Keratinocyte (primary cell): ENCODE results near the gene SMARCA2. TPM values are rescaled to one million over a fixed set of nuclear protein-coding genes. Genes with fewer than 3 reads are reported as not detected.

ENCODE experiments used
- DNase-seq: peaks from one replicate; pipeline ENCODE4 v3.0.0-alpha.2; 2011; ENCODE audit warnings: low read depth, missing footprints, low spot score
- FAIRE-seq: peaks from 2 replicates; lab custom pipeline; 2011; peaks lifted over from hg19 to GRCh38; lab: Jason Lieb, UNC
- H2AFZ ChIP-seq: 2 replicates; pipeline ENCODE4 v1.6.0; 2012; ENCODE audit warnings: low read length, control low read depth, inconsistent platforms; ENCODE audit not compliant: control insufficient read depth
- H3K27ac ChIP-seq: 2 replicates; pipeline ENCODE4 v1.5.1; 2011; ENCODE audit warnings: low read length; ENCODE audit not compliant: control insufficient read depth, insufficient read depth
- H3K27me3 ChIP-seq: 3 replicates; pipeline ENCODE4 v1.6.0; 2011; ENCODE audit warnings: low read length; ENCODE audit not compliant: control insufficient read depth, insufficient read depth; ENCODE audit errors: extremely low read depth
- H3K36me3 ChIP-seq, 2 experiments: 2 replicates in 1 of 2; 3 replicates in 1 of 2; pipeline ENCODE4 v1.5.1; 2011; ENCODE audit warnings: low read length in 2 of 2, mild to moderate bottlenecking in 1 of 2; ENCODE audit not compliant: control insufficient read depth in 2 of 2, insufficient read depth in 2 of 2; ENCODE audit errors: extremely low read depth in 1 of 2
- H3K4me1 ChIP-seq: 3 replicates; pipeline ENCODE4 v1.5.1; 2011; ENCODE audit warnings: low read length; ENCODE audit not compliant: control insufficient read depth, insufficient read depth; ENCODE audit errors: extremely low read depth
- H3K4me2 ChIP-seq: 3 replicates; pipeline ENCODE4 v1.6.0; 2011; ENCODE audit warnings: low read depth, low read length; ENCODE audit not compliant: control insufficient read depth, insufficient read depth; ENCODE audit errors: extremely low read depth
- H3K4me3 ChIP-seq, 3 experiments: fragments of 200-600 bp in 1 of 3; sonication (generic) in 1 of 3; 2 replicates in 2 of 3; 3 replicates in 1 of 3; pipeline ENCODE4 v1.5.1; 2011 to 2016; ENCODE audit warnings: low read length in 3 of 3, mild to moderate bottlenecking in 3 of 3, control low read depth in 2 of 3, inconsistent platforms in 1 of 3, low read depth in 1 of 3, mixed read lengths in 1 of 3, mixed run types in 1 of 3, moderate library complexity in 1 of 3; ENCODE audit not compliant: control insufficient read depth in 2 of 3, insufficient read depth in 2 of 3; ENCODE audit errors: extremely low read depth in 1 of 3
- H3K79me2 ChIP-seq: 2 replicates; pipeline ENCODE4 v1.6.0; 2012; ENCODE audit warnings: low read length; ENCODE audit not compliant: control insufficient read depth, insufficient read depth
- H3K9ac ChIP-seq: 3 replicates; pipeline ENCODE4 v1.6.0; 2011; ENCODE audit warnings: low read length; ENCODE audit not compliant: control insufficient read depth, insufficient read depth; ENCODE audit errors: extremely low read depth
- H3K9me1 ChIP-seq: 3 replicates; pipeline ENCODE4 v1.6.0; 2011; ENCODE audit warnings: low read length; ENCODE audit not compliant: control insufficient read depth, insufficient read depth; ENCODE audit errors: extremely low read depth
- H3K9me3 ChIP-seq: 2 replicates; pipeline ENCODE4 v1.5.1; 2012; ENCODE audit warnings: low read depth, low read length; ENCODE audit not compliant: control insufficient read depth
- H4K20me1 ChIP-seq: 3 replicates; pipeline ENCODE4 v1.6.0; 2011; ENCODE audit warnings: low read length; ENCODE audit not compliant: control insufficient read depth, insufficient read depth; ENCODE audit errors: extremely low read depth
- CTCF ChIP-seq, 3 experiments: IDR thresholded peaks in 1 of 3; conservative IDR thresholded peaks in 1 of 3; optimal IDR thresholded peaks in 1 of 3; 2 replicates in 2 of 3; 3 replicates in 1 of 3; pipeline versions ENCODE3 to v1.5.1; 2011; ENCODE audit warnings: low read length in 3 of 3, mild to moderate bottlenecking in 3 of 3, moderate library complexity in 2 of 3, control low read depth in 1 of 3, inconsistent platforms in 1 of 3; ENCODE audit not compliant: insufficient read depth in 2 of 3; ENCODE audit errors: extremely low read depth in 1 of 3
- EZH2 ChIP-seq: IDR thresholded peaks from one replicate; pipeline ENCODE4 v1.6.1; 2012; ENCODE audit warnings: inconsistent platforms, mild to moderate bottlenecking, low read length, moderate library complexity
- dilution Hi-C: fragments of 300-500 bp; cut with MboI; formaldehyde crosslinking; loops from one replicate; pipeline ENCODE4 v1.7.0; 2020; ENCODE audit warnings: low sequenced_read_pairs; ENCODE audit not compliant: extremely low pct_ligation_motif_present
- polyA plus RNA-seq, 5 experiments: library from polyadenylated mRNA; depleted of rRNA in 3 of 5; stranded (reverse) in 3 of 5; stranded (forward) in 1 of 5; unstranded in 1 of 5; fragments of >200 nt; gene quantifications; 1 replicate in 1 of 5; 2 replicates in 3 of 5; 3 replicates in 1 of 5; pipeline versions ENCODE4 v1.2.1 to v1.2.3, GENCODE V29; 2011 to 2012; ENCODE audit warnings: missing spikeins in 2 of 5, low read depth in 1 of 5, low replicate concordance in 1 of 5

SMARCA2 gene
- polyA plus RNA-seq, 1 donor (not counting 4 experiments of a cell fraction or from before 2014, with no cell fraction given), result 39.0 TPM

GRCh38 chr9:2117527-2117926 is 102.4 kb downstream of the SMARCA2 start:
- Histone ChIP-seq H2AFZ (no peak overlapping the region), H3K27ac (no peak overlapping the region), H3K36me3 (peaks cover 0 to 4% of the 10 kb centered on the region in 2 experiments), H3K79me2 (no peaks in the 10 kb centered on the region), H4K20me1 (no peaks in the 10 kb centered on the region), H3K27me3 (no peaks in the 10 kb centered on the region), H3K9ac (no peak overlapping the region), H3K9me1 (no peaks in the 10 kb centered on the region), H3K4me1 (no peaks in the 10 kb centered on the region), H3K4me3 (no peak overlapping the region), H3K4me2 (no peak overlapping the region), H3K9me3 (no peaks in the 10 kb centered on the region)
- dilution Hi-C loops, result no loop called here
- DNase-seq, result no peak
- TF ChIP-seq CTCF (optimal IDR thresholded peaks at IDR 0.05 in 1 of 3, IDR thresholded peaks at IDR 0.05 in 1 of 3, conservative IDR thresholded peaks at IDR 0.05 in 1 of 3; ENCODE audit: extremely low read depth in 1 of 3, insufficient read depth in 2 of 3, low read length in 3 of 3) (no peak), EZH2 (no peak)
- no peak for FAIRE-seq

- no peaks in the 10 kb centered on the region for H3K9me3 ChIP-seq
- H3K4me1 ChIP-seq, result no peaks in the 10 kb centered on the region
- H3K79me2 ChIP-seq, result no peaks in the 10 kb centered on the region
- dilution Hi-C loops, result no loop called here
- no peaks in the 10 kb centered on the region for H3K9me1 ChIP-seq
- H3K9ac ChIP-seq, result no peak overlapping the region
- no peak overlapping the region for H3K4me3 ChIP-seq
- H2AFZ ChIP-seq, result no peak overlapping the region
- no peak for TF ChIP-seq EZH2
- no peak for TF ChIP-seq CTCF (optimal IDR thresholded peaks at IDR 0.05 in 1 of 3, IDR thresholded peaks at IDR 0.05 in 1 of 3, conservative IDR thresholded peaks at IDR 0.05 in 1 of 3; ENCODE audit: extremely low read depth in 1 of 3, insufficient read depth in 2 of 3, low read length in 3 of 3)
- H3K27ac ChIP-seq, result no peak overlapping the region
- H3K27me3 ChIP-seq, result no peaks in the 10 kb centered on the region
- no peak for FAIRE-seq
- H3K4me2 ChIP-seq, result no peak overlapping the region
- no peaks in the 10 kb centered on the region for H4K20me1 ChIP-seq
- peaks cover 0 to 8% of the 10 kb centered on the region in 2 experiments for H3K36me3 ChIP-seq
- no peak for DNase-seq
These were observed 104.4 kb downstream of the SMARCA2 start for GRCh38 chr9:2119566-2119965.
